ENCODE data around the gene SLC8A3.
"Not testable (repeated sequence)": the region's sequence is repeated elsewhere in the genome, so short reads cannot be mapped to it uniquely, and the experiment has no call there.

The SLC8A3 gene

GRCh38 chr14:70188659-70189455, at the start of gene SLC8A3:
Gene SLC8A3, minus strand, starts transcription at chr14:70188951. Its CDS starts 20,529 bp downstream, at chr14:70168422.
- DNase-seq = peak; percentile 44 to 96 (median 78)
- intact Hi-C loops (cut with DNase I) = loop anchor here (5.0 kb wide), 1 partner anchor 92 kb away; no protein-coding TSS in a partner anchor

DNA sequence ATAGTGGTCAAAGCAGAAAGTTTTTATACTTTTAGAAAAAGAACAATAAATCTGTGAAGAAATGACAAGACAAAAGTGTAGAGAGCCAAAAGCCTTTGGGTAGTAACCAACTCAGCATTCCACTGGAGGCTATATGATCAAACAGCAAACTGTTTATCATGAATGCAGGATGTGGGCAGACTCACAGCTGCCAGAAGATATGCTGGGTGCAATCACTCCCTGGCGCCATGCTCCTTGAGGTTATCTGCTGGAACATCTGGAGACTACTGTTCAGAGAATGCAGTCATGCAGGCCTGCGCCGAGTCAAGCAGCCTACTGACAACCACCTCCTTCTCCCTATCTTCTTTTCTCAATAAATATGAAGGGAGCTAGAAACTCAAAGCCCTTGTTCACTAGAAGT, 49.0 kb upstream of the SLC8A3 start:
- no peak for DNase-seq
- intact Hi-C loops (cut with DNase I) = no loop called here

DNA sequence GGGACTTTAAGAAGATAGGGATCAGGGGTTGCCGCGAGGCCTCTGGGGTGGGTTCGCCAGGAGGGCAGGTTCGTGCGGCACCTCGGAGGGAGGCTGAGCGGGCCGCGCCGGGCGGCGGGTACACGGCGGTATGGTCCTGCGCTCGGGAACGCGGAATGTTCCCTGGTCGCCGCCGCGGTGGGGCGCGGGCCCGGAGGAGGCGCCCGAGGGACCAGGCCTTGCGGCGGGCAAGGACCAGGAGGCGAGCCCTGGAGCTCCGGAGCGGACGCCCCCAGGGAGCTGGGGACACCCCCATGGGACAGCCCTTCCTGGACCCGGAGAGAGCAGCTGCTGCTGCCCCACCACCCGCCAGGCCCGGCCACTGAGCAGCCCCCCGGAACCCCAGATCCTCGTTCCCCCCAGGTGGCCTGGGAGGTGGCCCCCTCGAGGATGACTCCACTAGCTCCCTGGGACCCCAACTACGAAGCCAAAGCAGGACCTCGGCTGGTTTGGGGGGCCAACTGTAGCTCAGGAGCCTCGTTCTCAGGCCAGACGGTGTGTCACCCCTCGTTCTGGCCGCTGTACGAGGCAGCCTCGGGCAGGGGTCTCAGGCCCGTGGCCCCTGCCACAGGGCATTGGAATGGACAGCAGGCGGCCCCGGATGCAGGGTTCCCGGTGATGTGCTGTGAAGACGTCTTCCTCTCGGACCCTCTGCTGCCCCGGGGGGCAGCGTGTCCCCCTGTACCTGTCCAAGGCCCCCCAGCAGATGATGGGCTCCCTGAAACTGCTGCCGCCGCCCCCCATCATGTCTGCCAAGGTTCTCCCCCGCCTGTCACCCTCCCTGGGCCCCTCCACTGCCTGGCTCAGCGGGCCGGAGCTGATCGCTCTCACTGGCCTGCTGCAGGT, 45.6 kb upstream of the SLC8A3 start:
- intact Hi-C loops (cut with DNase I) = no loop called here
- DNase-seq = peak in 1 of 10 donors; percentile 82

DNA sequence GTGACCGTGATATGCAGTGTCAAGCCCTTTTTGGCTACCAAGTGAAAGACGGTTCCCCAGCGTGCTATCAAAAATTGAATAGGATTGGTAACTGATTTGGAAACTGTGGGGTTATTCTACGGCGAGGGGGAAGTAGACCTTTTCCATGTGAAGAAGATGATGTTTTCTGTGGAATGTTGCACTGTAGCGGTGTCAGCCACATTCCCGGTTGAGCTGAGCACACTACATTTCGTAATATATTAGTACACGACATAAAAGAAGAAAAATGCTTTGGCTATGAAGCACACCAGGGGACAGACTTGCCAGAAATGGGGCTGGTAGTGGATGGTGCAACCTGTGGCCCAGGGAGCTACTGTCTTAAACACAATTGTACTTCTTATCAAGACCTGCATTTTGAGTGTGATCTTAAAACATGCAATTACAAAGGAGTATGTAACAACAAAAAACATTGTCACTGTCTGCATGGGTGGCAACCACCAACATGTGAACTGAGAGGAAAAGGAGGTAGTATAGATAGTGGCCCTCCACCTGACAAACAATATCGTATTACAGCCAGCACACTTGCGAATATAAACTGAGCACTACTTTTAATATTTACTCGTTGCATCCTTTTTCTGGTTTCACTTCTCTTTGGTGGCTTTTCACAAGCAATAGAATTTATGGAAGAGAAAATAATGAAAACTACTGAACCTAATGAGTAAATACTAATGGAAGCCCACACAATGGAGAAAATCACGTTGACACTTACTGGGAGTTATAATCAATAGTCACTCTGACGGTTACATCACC, 43.2 kb upstream of the SLC8A3 start:
- intact Hi-C loops (cut with DNase I) = not testable (repeated sequence)

DNA sequence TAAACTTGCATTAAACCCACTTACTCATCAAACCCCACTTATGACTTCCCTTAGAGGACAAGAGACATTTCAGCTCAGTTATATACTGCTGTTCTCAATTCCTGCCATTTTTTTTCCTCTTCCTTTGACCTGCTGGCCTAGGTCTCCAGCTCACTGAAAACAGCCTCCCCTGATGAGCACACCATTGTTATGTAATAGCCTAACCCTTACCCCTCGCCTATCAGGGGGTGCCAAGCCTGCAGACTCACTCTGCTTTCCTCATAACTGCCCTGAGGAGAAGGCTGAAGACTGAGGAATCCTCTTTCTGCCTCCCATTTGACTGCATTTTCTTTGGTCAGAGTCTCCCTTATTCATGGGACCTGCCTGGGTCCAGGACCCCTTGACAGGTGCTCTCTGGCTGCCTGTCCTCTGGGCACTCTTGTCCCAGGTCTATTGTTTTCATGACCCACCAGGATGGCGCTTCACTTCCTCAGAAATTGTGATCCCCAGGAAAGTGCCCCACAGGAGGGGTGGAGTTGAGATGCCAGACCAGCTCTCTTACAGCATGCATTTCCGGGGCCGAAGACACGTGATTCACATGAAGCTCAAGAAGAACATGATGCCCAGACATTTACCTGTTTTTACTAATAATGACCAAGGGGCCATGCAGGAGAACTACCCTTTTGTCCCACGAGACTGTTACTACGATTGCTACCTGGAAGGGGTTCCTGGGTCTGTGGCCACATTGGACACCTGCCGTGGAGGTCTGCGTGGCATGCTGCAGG, 41.3 kb upstream of the SLC8A3 start:
- intact Hi-C loops (cut with DNase I) = not testable (repeated sequence)
- peak in 1 of 10 donors; percentile 60 for DNase-seq

More for the DNA sequence above, 43.2 kb upstream of the SLC8A3 start:
- DNase-seq = not testable (repeated sequence)

DNA sequence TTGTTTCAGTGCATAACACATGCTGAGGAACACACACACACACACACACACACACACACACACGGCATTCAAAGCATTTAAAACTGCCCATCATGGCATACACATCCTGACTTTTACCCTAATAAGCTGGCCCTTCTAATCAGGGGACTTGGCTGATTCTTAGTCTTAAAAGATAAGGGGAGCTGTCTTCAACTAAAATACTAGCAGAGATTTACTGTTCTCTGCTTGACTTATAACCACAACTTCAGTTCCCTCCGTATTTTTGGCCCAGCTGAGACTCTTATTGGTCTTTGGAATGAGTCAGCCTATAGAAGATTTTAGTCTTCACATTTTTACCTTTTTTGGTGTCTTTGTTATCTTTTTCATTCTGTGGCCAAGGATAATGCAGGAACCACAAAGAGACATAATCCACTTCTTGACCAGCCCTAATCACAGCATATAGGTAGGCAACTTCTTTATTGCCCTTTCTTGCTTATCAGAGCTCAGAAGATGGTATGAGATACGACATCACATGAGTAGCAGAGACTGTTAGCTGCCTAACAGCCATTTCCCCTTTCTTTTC, 25.1 kb upstream of the SLC8A3 start:
- no peak for DNase-seq
- intact Hi-C loops (cut with DNase I) = no loop called here

GRCh38 chr14:70212752-70213151, 24.0 kb upstream of the SLC8A3 start:
- intact Hi-C loops (cut with DNase I) = no loop called here
- no peak for DNase-seq

GRCh38 chr14:70208380-70208779, 19.6 kb upstream of the SLC8A3 start:
- intact Hi-C loops (cut with DNase I) = no loop called here
- no peak for DNase-seq

DNA sequence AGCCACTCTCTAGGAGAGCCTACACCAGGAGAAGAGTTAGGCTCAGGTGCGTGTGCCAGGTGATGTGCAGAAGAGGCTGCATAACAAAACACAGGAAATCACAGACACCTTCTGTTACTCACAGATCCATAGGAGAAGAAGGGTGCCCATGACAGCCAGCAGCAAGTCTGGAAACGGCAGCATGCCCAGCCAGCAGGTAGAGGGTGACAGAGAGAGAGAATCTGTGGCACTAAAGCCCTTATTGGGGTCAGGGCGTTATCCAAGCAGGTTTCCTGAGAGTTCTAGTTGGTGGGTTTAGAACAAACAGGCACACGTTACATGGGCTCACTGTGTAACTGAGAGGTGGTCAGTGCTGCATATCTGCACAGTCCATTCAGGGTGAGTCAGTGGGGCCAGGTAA, 14.9 kb upstream of the SLC8A3 start:
- intact Hi-C loops (cut with DNase I) = no loop called here
- no peak for DNase-seq

- no peak for DNase-seq
- intact Hi-C loops (cut with DNase I) = no loop called here
Observed at GRCh38 chr14:70201994-70202393, 13.2 kb upstream of the SLC8A3 start.

DNA sequence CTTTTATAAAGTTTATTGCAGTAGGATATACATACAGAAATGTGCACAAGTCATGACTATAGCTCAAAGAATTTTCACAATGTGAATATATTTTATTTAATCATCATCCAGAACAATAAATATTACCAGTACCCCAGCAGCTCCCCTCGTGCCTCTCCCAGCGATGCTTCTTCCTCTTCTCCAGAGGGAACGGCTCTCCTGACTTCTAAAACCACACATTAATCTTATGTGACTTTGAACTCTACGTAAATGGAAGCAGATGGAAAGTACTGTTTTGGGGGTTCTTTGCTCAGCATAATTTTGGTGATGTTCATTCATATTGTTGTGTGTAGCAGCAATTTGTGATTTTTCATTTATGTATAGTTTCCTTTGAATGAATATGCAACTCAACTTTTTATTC, 4.6 kb upstream of the SLC8A3 start:
- DNase-seq = no peak
- intact Hi-C loops (cut with DNase I) = no loop called here

DNA sequence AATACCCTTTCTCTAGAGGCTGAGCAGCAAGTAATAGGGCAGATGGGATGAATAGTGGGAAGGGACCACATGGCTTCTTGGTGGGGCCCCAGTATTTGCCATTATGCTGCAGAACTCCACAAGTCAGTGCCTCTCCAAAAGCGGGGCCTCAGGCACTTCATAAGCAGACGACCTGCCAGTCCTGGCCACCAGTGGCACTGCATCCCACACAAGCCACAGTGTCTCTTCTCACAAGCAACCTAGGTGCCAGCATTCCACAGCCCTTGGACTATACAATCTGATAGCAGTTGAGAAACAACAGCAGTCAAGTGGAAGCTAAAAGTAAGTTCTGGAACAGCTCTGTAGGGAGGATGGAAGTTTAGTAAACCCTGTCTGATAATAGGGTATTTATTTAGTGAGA, 4.2 kb upstream of the SLC8A3 start:
- intact Hi-C loops (cut with DNase I) = no loop called here
- no peak for DNase-seq

- intact Hi-C loops (cut with DNase I) = no loop called here
- no peak for DNase-seq
Observed at GRCh38 chr14:70190156-70190555, 1.4 kb upstream of the SLC8A3 start.

GRCh38 chr14:70189456-70190077, 816 bp upstream of the SLC8A3 start:
- no peak for DNase-seq
- intact Hi-C loops (cut with DNase I) = loop anchor here (5.0 kb wide), 1 partner anchor 92 kb away; no protein-coding TSS in a partner anchor

DNA sequence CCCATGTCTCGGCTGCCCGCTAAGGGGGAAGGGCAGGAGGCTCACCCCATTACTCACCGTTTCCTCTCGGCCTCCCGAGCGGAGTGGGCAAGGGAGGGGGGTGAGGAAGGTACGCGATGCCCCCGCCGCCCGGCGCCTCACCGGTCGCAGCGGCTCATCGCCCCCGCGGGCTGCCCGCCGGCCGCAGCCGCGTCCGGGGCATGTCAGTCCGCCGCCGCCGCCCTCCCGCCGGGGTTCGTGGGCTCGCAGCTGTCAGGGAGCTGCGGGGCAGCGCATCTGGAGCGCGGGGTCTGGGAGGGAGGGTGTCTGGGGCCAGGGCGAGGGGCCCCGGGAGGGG, 461 bp downstream of the SLC8A3 start:
- intact Hi-C loops (cut with DNase I) = loop anchor here (5.0 kb wide), 1 partner anchor 91 kb away; no protein-coding TSS in a partner anchor
- DNase-seq = peak in 1 of 10 donors; percentile 70

DNA sequence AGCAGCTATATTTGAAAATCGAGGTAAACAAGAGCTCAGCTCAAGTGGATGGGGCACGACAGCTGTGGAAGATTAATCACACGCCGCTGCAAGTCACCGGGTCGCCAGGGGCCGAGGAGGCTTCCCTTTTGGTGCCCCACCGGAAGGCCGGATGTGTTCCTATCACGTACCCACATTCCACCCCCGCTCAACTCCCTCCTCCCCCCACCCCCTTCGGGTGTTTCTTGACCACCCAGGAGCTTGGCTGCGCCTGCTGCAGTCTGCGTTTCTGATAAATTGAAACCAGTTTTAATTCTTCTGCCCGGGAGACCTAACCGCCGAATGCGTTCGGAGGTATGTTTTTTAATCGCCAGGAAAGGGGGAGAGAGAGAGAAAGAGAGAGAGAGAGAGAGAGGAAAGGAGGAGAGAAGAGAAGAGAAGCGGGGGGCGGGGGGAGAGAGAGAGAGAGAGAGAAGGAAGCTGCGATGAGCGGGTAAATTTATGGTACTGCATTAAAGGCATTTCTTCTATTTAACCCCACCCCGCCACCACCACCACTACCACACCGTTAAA, 1.8 kb downstream of the SLC8A3 start:
- intact Hi-C loops (cut with DNase I) = loop anchor here (5.0 kb wide), 1 partner anchor 90 kb away; no protein-coding TSS in a partner anchor
- peak in 9 of 10 donors; percentile 9 to 86 (median 40) for DNase-seq

DNA sequence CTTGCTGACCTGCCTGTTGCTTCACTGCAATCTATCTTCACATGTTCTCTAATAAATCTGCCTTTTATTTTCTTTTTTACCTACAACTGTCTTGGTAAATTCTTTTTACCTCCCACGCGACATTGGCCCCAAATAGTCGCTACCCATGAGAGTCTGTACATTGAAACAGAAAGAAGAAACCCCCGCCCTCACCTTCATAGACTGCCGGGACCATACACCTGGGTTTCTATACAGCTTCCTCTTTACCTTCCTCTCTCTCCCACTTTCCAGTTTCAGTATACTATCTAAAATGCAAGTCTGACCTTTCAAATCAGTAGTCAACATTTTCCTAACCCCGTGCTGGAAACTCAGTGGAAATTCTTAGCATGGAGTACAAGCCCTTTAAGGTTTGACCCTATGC, 4.8 kb downstream of the SLC8A3 start:
- DNase-seq = no peak
- intact Hi-C loops (cut with DNase I) = no loop called here

GRCh38 chr14:70181276-70181675, 7.5 kb downstream of the SLC8A3 start:
- intact Hi-C loops (cut with DNase I) = no loop called here
- no peak for DNase-seq

GRCh38 chr14:70180718-70181117, 8.0 kb downstream of the SLC8A3 start:
- intact Hi-C loops (cut with DNase I) = no loop called here
- no peak for DNase-seq
